SH-SY5Y (cell line): ENCODE data around the gene CSTPP1.

Experiments used
- GATA2 ChIP-seq: IDR thresholded peaks from 2 replicates; pipeline ENCODE4 v1.6.1; 2011; ENCODE audit warnings: mild to moderate bottlenecking, low read depth, low read length
- GATA3 ChIP-seq: IDR thresholded peaks from 2 replicates; pipeline ENCODE4 v1.6.1; 2011; ENCODE audit warnings: low read depth, mild to moderate bottlenecking, low read length, moderate library complexity

Gene CSTPP1

GRCh38 chr11:47188259-47188658 is 251.7 kb downstream of the CSTPP1 start:
- no peak for TF ChIP-seq GATA3
- TF ChIP-seq GATA2 = no peak

- TF ChIP-seq GATA3 = no peak
- TF ChIP-seq GATA2 = no peak
Observed at GRCh38 chr11:47189100-47189834, 252.7 kb downstream of the CSTPP1 start.

DNA sequence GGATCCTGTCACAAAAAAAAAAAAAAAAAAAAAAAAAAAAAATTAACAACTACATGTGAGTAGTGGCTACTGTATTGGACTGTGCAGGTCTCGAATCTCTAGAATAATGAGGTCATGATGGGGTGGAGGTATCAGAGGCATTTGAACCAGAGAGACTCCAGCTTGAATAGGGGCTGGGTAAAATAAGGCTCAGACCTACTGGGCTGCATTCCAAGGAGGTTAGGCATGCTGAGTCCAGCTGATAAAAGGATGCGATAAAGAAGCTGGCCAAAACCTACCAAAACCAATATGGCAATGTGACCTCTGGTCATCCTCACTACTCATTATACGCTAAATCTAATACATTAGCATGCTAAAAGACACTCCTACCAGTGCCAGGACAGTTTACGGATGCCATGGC is 255.6 kb downstream of the CSTPP1 start:
- TF ChIP-seq GATA2 (no peak), GATA3 (no peak)

- TF ChIP-seq GATA3 (no peak), GATA2 (no peak)
Observed at GRCh38 chr11:47201015-47201414, 264.5 kb downstream of the CSTPP1 start.

DNA sequence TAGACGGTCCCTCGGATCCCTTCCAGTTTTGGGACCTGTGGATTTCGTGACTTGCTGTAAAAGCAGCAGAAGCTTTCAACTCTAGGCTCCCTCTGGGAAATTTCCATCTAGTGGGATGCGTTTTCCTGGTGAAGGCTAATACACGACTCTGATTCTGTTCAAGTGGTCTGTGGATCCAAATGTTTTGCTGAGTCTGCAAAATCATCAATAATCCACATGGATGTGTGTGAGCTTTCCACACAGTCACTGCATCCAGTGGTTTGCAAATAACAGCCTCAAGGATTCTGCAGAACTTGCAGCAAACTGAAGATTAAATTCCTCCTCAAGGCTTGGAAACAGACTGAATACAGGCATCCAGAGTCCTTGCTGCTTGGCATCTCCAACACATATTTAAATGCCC is 266.0 kb downstream of the CSTPP1 start:
- no peak for TF ChIP-seq GATA3
- no peak for TF ChIP-seq GATA2

GRCh38 chr11:47204637-47204989 is 268.1 kb downstream of the CSTPP1 start:
- TF ChIP-seq GATA3 (no peak), GATA2 (no peak)

DNA sequence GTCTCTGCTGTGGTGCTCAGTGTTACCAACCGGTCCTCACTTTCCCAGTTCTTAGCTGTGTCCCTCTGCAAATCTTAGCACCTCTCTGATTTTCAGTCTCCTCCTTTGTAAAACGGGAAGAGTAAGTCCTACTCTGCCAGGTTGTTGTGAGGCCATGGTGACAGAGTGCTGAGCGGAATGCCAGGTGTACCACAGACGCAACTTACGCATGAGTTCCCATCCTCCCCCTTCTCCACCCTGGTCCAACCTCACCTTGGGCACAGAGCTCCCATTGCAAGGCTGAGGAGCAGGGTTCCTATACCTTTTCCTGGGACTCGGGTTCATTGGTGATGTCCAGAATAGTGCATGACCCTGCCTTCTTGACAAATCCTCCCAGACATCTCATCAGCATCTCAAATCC is 270.9 kb downstream of the CSTPP1 start:
- TF ChIP-seq GATA3 = no peak
- no peak for TF ChIP-seq GATA2

DNA sequence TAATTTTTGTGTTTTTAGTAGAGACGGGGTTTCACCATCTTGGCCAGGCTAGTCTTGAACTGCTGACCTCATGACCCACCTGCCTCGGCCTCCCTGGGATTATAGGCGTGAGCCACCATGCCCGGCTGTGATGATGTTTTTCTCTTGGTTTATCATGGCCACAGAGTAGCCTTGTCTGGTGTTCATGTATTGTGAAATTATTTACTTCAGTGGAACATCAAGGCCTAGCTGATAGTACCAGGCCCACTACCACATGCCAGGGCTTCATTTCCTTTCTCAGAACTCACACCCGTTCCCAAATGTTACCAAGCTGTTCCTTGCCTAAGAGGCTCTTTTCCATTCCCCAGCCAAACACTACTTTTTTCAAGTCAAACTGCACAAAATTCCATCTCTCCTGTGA is 272.1 kb downstream of the CSTPP1 start:
- TF ChIP-seq GATA2 (no peak), GATA3 (no peak)
